Epithelial cell of esophagus (primary cell): Measurements from ENCODE around the gene OLFM2.

Source experiments
- DNase-seq: peaks from one replicate; pipeline ENCODE4 v3.0.0; 2010; ENCODE audit warnings: low read depth
- H3K4me3 ChIP-seq: 2 replicates; pipeline ENCODE4 v1.5.1; 2011; ENCODE audit warnings: mild to moderate bottlenecking, low read length, control low read depth
- TF ChIP-seq, protein P1 (sequence below): IDR thresholded peaks from 2 replicates; pipeline ENCODE4 v1.5.1; 2011; ENCODE audit warnings: low read depth, mild to moderate bottlenecking, low read length, control low read depth, inconsistent platforms; ENCODE audit not compliant: insufficient read depth; ENCODE audit errors: missing control alignments

The OLFM2 gene

DNA sequence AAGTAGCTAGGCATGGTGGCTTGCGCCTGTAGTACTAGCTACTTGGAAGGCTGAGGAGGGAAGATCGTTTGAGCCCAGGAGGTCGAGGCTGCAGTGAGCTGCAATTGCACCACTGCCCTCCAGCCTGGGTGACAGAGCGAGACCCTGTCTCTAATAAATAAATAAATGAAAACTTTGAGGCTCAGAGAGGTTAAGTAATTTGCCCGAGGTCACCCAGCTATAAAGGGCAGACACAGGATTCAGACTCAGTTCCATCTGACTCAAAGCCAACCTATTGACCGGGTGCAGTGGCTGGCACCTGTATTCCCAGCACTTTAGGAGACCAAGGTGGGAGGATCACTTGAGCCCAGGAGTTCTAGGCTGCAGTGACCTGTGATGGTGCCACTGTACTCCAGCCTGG, 7.4 kb upstream of the OLFM2 start:
- no peak for DNase-seq
- TF ChIP-seq, protein P1, sequence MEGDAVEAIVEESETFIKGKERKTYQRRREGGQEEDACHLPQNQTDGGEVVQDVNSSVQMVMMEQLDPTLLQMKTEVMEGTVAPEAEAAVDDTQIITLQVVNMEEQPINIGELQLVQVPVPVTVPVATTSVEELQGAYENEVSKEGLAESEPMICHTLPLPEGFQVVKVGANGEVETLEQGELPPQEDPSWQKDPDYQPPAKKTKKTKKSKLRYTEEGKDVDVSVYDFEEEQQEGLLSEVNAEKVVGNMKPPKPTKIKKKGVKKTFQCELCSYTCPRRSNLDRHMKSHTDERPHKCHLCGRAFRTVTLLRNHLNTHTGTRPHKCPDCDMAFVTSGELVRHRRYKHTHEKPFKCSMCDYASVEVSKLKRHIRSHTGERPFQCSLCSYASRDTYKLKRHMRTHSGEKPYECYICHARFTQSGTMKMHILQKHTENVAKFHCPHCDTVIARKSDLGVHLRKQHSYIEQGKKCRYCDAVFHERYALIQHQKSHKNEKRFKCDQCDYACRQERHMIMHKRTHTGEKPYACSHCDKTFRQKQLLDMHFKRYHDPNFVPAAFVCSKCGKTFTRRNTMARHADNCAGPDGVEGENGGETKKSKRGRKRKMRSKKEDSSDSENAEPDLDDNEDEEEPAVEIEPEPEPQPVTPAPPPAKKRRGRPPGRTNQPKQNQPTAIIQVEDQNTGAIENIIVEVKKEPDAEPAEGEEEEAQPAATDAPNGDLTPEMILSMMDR, result no peak
- H3K4me3 ChIP-seq, result no peak overlapping the region

DNA sequence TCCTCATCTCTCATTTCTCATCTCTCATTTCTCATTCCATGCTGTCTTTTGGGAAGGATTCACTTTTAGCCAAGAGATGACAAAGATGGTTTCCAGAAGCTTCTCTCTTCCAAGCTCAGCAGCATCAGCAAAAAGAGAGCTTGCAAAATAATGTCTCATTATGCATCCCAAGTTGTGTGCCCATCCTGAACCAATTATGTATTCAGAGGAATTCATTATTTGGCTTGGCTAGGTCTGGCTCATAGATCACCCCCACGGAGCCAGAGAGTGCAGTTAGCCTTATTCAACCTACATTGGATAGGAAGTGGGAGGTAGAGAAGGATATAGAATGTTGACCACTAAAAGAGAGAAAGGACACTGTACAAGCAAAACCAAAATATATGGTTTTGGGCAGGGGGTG, 5.4 kb upstream of the OLFM2 start:
- no peak for DNase-seq
- TF ChIP-seq, protein P1, result no peak

DNA sequence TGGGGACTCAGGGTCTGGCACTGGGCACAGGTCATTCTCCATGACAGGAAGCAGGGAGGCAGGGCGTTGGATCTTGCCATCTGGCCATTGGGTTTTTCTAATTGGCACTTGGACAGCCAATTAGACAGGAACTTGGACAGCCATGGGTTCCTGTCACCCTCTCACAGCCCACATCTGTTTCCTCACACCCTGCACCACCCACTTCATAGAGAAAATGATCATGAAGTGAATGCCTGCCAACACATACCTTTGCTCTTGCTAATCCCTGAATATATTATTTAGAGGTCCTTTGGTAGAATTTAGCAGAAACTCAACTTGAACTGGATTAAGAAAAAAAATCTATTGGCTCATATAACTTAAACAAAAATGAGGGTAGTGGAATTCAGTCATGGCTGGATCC, 4.9 kb upstream of the OLFM2 start:
- TF ChIP-seq, protein P1, result no peak
- H3K4me3 ChIP-seq, result no peak overlapping the region
- DNase-seq, result no peak

More for the DNA sequence above, 5.4 kb upstream of the OLFM2 start:
- no peak overlapping the region for H3K4me3 ChIP-seq

DNA sequence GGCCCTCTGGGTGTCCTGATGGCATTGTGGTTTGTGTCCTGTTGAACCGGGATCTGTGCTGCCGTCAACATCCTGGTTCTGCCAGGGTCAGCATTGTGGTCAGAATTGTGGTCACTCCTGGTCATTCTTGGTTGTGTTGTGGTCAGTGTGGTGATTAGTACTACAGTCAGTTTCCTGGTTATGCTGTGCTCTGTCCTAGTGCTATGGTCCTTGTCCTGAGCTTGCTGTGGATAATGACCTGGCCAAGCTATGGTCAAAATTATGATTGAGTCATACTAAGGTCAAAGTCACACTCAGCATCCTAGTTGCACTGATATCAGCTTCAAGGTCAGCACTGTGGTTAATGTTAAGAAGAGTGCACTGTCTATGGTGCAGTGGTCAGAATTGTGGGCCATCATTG, 4.5 kb upstream of the OLFM2 start:
- no peak overlapping the region for H3K4me3 ChIP-seq
- DNase-seq, result no peak
- TF ChIP-seq, protein P1, result no peak

DNA sequence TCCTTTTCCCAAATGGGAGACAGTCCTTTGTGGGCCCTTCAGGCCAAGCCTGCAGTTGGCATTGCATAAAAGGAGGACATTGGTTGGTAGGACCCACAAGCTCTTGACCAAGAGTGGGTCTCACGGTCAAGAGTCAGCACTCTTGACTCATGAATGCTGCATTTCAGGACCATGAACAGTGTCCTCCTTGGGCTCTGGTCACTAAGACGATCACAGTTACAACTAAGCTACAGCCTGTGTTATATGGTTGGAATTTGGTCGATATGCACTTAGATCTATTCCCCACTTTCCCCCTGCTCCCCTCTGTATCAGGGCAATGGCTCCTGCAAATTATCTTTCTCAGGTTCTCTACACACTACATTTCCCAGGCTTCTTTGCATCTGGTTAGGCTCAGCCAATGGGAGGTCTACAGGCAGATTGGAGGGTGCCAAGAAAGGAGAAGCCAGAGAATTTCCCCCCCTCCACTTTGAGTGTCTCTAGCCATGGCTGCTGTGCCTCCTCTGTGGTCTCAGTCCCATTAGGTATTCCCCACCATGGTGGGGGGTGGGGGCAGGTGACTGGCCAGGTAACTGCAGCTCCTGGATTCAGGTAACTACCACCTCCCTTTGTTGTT, 3.1 kb upstream of the OLFM2 start:
- no peak overlapping the region for H3K4me3 ChIP-seq
- TF ChIP-seq, protein P1, result no peak
- DNase-seq, result no peak

DNA sequence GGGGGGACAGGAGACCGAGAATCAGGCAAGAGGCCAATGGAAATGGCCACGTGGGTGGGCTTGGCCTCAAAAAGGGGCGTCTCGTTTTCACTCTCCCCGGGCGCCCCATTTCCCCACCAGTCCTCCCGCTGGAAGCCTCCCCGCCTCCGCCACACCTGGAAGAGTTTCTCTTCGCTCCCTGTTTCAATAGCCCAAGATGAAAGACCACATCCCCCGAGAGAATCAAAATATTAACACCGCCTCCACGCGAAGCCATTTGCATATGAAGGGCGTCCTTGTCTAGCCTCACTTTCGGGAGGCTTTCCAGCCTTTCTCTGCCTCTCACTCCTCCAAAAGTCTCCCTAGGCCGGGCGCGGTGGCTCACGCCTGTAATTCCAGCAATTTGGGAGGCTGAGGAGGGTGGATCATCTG, 691 bp upstream of the OLFM2 start:
- no peak overlapping the region for H3K4me3 ChIP-seq
- DNase-seq, result no peak
- TF ChIP-seq, protein P1, result no peak
